RPMI7951 (cell line): Measurements from ENCODE around the gene SNX11. TPM values are rescaled to one million over a fixed set of nuclear protein-coding genes. Genes with fewer than 3 reads are reported as not detected.

Source experiments
- DNase-seq: peaks from one replicate; pipeline ENCODE4 v3.0.0-alpha.2; 2012; ENCODE audit warnings: low read depth
- total RNA-seq: library from RNA; depleted of rRNA; stranded (reverse); fragments of >200 nt; shearing (Covaris generic); gene quantifications from 2 replicates; pipeline ENCODE4 v1.2.3, GENCODE V29; 2014

The SNX11 gene
- total RNA-seq, 1 experiment from 2014 or later: 6.4 TPM

DNA sequence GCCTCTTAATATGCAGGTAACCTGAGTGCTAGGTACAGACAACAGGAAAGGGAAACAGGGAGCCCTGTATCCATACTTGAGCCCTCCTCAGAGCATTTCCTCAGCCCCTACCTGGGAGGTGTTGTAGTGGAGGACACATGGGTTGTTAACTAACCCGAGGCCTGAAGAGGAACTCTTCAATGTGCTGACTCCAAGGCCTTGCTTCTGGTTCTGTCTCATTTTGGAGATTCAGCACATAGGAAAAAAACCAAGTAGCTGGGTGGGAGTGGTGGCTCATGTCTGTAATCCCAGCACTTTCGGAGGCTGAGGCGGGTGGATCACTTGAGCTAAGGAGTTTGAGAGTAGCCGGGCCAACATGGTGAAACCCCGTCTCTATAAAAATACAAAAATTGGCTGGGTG, 24.8 kb downstream of the SNX11 start:
- no peak for DNase-seq

DNA sequence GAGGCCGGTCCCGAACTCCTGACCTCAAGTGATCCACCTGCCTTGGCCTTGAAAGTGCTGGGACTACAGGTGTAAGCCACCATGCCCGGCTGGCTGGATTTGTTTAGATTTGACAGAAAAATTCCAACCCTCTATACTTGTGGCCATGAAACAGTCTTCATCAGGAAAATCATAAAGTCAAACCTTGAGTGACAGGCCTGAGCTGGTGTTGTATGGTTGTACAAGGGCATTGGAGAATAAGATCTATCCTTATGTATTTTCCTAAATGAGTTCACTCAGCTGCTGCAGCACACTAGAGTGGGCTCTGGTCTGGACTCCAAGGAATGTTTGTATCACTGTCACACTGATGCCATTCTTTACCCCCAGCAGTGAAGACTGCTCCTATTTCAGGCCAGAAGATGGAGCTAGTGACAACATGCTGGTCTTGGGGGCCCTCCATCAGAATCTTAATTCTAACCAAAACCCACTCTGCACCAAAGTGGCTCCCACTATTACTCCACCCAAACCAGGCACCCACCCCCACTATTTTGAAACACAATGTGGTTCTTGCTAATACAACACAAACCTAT, 27.4 kb downstream of the SNX11 start:
- peak; percentile 7 for DNase-seq

DNA sequence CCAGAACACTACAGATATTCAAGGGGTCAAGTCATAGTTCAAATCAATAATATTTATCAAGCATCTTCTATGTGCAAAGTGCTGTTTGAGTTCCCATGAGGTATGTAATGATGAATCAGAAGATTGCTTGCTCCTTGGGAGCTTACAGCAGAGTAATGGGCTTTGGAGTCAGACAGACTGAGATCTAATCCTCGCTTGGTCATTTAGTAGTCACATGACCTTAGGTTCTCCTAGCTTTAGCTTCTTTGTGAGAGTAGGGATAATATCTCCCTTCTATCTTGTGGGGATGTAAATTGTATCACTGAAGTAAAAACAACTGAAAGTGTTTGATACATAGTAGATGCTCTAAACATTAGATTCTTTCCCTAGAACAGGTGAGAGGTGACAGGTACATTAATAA, 30.1 kb downstream of the SNX11 start:
- DNase-seq: no peak

DNA sequence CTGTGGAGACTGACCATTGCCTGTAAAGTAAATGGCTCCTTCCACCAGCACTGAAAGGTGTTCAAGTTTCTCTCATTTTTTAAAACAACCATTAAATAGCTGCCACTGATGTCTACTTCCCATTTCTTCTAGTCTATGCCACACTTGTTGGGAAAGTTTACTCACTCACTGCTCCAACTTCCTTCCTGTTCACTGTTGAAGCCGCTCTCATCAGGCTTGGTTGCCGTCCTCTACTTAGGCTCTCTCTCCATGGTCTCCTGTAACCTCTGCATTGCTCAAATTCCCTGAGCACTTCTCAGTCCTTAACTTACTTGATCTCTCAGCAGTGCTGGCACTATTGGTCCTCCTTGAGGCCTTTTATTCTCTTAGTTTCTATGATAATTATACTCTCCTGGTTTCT, 32.4 kb downstream of the SNX11 start:
- no peak for DNase-seq

DNA sequence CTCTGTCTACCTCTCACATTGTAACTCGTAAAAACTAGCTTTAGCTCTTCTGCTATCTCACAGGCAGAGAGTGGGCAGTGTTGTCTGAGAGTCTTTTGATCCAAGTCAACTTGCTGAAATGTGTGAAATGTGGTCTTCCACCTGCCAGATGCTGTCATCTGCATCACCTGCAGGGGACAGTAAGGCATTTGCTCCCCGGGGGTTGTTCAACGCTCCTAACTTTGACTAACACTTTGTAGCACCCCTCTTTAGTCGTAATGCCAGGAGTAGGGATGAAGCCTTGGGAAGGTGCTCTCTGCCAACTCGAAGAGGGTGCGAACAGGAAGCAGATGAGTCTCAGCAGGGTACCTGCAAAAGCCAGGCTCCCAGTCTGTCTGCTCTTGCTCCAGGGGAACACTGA, 36.1 kb downstream of the SNX11 start:
- DNase-seq: no peak

DNA sequence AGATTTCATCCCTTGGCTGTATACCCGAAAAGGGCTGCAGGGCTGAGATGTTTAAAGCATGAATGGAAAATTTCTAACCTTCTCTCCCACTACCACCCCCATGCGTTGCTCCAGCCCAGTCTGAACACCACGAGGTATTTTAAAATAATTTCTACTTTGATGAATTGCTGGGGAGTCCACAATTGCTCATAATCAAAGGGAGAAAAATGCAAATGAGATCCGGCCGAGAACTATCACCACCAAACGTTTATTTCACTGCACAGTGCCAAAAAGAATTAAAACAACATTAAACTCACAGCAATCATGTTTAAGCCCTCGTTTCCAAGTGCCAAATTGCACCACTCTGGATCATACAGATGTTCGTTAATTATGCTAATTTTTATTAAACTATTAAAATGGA, 36.7 kb downstream of the SNX11 start:
- no peak for DNase-seq

DNA sequence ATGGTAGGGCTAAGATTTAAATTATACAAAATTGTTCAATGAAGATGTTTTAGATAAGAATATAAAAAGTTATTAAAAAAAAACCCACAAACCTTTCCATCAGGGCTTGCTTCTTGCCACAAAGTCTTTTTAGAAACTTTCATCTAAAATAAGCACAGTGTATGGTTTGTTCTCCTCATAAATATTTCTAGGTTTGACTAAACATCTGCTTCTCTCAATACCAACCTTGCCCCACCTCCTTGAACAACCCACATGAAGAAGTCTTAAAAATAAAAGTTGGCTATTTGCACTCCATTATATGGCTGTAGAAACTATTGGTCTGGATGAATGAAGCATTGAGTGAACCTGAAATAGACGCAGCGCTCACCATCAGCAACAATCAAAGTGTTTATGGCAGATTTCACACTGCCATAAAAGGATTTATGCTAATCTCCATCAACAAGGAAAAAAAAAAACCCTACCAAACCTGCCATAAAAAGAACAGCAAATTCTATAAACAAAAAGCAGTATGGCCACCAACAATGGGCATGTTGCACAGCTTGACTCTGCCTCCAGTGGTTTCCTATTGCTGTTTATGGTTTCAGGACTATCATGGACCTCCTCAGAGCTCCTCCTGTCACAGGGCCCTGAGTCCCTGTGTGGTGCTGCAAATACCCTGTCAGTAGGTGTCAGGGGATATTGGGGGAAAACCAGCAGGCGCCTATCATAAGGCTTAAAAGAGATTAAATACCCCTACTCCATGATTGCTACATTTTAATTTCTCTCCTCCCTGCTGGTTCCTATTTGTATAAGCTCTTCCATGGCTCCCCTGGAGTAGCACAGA, 37.6 kb downstream of the SNX11 start:
- DNase-seq: no peak

DNA sequence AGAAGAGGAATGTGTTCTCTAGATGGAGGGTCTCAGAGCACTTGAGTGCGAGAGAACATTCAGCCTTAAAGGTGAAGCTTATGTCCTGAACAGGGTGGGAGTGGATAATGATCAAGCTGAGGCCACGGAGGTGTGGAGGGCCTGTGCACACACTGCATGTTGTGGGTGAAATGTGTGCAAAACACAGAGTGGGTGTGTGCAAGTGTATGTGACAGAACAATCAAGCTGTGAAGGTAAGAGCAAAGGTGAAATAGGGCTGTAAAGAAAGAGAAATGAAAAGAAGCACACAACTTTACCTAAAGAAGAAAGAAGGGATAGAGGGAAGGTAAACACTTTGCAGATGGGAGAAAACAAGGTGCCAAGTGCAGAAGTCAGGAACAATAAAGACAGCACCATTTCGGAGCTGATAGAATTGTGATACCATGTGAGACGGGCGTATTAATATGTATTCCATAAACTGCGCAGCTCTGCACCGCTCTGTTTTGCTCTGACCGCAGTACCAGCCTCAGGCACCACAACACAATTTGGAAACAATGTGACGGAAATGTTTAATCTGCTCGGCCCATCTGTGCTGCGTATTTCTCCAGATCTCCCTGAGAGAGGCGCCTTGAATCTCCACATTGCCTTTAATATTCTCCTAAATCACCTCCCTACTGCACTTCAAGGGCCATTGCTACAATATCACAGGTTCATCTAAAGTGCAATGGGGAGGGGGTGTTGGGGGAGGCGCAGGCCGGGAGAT, 40.6 kb downstream of the SNX11 start:
- DNase-seq: peak; percentile 52

GRCh38 chr17:48148854-48149786, 41.6 kb downstream of the SNX11 start:
- no peak for DNase-seq

DNA sequence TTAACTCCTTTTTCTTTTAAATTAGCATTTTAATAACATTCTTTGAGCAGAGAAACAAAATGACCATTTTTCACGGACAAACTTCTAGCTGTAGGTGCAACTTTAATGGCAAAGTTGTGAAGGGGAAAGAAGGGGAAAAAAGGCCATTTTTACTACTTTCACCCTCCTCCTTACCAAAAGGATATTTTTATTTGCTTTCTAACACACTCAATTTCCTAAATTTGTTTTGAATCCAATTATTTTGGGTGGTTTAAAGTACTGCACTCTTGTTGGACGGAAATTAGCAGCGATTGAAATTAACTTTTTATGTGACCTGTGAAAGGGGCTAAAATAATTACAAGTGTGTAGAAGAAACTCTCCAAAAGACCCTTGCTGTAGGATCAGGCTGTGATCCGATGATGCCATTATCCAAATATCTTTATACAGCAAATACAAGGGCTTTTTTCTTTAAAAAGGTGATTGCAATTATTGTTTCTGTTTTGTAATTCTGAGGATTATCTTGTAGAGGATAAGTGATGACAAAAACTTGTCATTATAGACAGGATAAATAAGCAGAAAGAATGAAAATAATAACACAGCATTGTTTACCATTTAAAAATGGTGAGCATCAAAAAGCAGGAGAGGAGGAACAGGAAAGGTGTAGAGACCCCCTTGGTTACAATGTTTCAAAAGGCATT, 42.4 kb downstream of the SNX11 start:
- no peak for DNase-seq

GRCh38 chr17:48150597-48151001, 43.0 kb downstream of the SNX11 start:
- no peak for DNase-seq

DNA sequence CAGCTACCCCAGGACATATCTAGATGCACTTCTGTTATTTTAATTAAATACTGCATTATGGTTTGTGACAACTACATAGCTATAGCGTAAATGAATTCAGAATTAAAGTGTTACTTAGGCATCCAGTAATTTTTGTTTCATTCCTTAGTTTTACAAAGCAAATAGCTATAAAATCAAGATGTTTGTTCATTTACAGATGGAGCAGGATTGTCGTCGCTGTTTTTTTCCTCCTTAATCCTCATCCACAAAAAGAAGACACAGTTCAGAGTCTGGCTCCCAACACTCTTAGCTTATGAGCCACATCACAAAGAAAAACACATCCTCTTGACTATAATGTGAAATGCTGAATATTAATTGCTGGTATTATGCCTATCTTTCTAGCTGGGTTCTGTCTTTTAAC, 43.7 kb downstream of the SNX11 start:
- no peak for DNase-seq

- DNase-seq: no peak
These were observed 44.7 kb downstream of the SNX11 start for GRCh38 chr17:48152289-48152688.

GRCh38 chr17:48153691-48154358, 46.3 kb downstream of the SNX11 start:
- DNase-seq: peak; percentile 50

- DNase-seq: no peak
These were observed 48.5 kb downstream of the SNX11 start for GRCh38 chr17:48155889-48156611.

GRCh38 chr17:48159232-48159631, 51.7 kb downstream of the SNX11 start:
- no peak for DNase-seq

GRCh38 chr17:48160177-48161081, 52.9 kb downstream of the SNX11 start:
- DNase-seq: no peak

GRCh38 chr17:48161127-48161905, 53.8 kb downstream of the SNX11 start:
- DNase-seq: no peak
